CD4-positive, alpha-beta T cell (primary cell): Measurements from ENCODE around the gene ERMAP. TPM values are rescaled to one million over a fixed set of nuclear protein-coding genes. Genes with fewer than 3 reads are reported as not detected.

Experiments
- ATAC-seq: fragments of 200-7000 bp; cut with Tn5 transposase; one replicate; pipeline ENCODE4 v1.10.0; 2022; ENCODE audit warnings: mild to moderate bottlenecking; ENCODE audit not compliant: poor library complexity
- CTCF ChIA-PET: fragments of 350-600 bp; sonication (Branson Sonifier 250); formaldehyde crosslinking; loops from one replicate; lab custom pipeline; 2021; ENCODE audit warnings: antibody characterized with exemption, inconsistent platforms; lab: Charles Lee
- POLR2A ChIA-PET: fragments of 350-600 bp; sonication (Branson Sonifier 250); formaldehyde crosslinking; loops from one replicate; lab custom pipeline; 2021; ENCODE audit warnings: antibody characterized with exemption, inconsistent platforms; lab: Charles Lee
- DNase-seq, 14 experiments: peaks; one replicate each; pipeline ENCODE4 v3.0.0-alpha.2; 2013 to 2020; ENCODE audit warnings: mixed read lengths in 2 of 14
- H3K27ac ChIP-seq, 2 donors: one replicate each; pipeline versions ENCODE4 v1.5.1 to v1.7.0; 2013; ENCODE audit warnings: low read length in 2 of 2, low read depth in 1 of 2, mild to moderate bottlenecking in 1 of 2
- H3K27me3 ChIP-seq, 2 experiments: 1 replicate in 1 of 2; 2 replicates in 1 of 2; pipeline versions ENCODE4 v1.6.1 to v1.7.0; 2013; ENCODE audit warnings: low read length in 2 of 2, control low read depth in 1 of 2, mild to moderate bottlenecking in 1 of 2, moderate library complexity in 1 of 2; ENCODE audit not compliant: insufficient read depth in 2 of 2, control insufficient read depth in 1 of 2
- H3K36me3 ChIP-seq: one replicate; pipeline ENCODE4 v1.6.1; 2013; ENCODE audit warnings: low read length, control low read depth; ENCODE audit not compliant: insufficient read depth
- H3K4me1 ChIP-seq: one replicate; pipeline ENCODE4 v1.6.1; 2013; ENCODE audit warnings: low read length, control low read depth; ENCODE audit not compliant: insufficient read depth
- H3K4me3 ChIP-seq: one replicate; pipeline ENCODE4 v1.5.1; 2013; ENCODE audit warnings: mild to moderate bottlenecking, low read length, moderate library complexity
- H3K9me3 ChIP-seq, 2 experiments: 1 replicate in 1 of 2; 2 replicates in 1 of 2; pipeline versions ENCODE4 v1.6.1 to v1.7.0; 2013; ENCODE audit warnings: low read length in 2 of 2, mild to moderate bottlenecking in 2 of 2, control low read depth in 1 of 2, moderate library complexity in 1 of 2; ENCODE audit not compliant: control insufficient read depth in 1 of 2, insufficient read depth in 1 of 2
- H3K27ac Mint-ChIP-seq: one replicate; pipeline ENCODE4 v1.8.0; 2020; ENCODE audit warnings: mixed read lengths
- H3K27me3 Mint-ChIP-seq: one replicate; pipeline ENCODE4 v1.8.0; 2021; ENCODE audit warnings: mixed read lengths
- H3K36me3 Mint-ChIP-seq: one replicate; pipeline ENCODE4 v1.8.0; 2021; ENCODE audit warnings: low read depth, mixed read lengths
- H3K4me1 Mint-ChIP-seq: one replicate; pipeline ENCODE4 v1.8.0; 2021; ENCODE audit warnings: low read depth, mixed read lengths
- H3K4me3 Mint-ChIP-seq: one replicate; pipeline ENCODE4 v1.8.0; 2020; ENCODE audit warnings: mild to moderate bottlenecking, mixed read lengths
- H3K9me3 Mint-ChIP-seq: one replicate; pipeline ENCODE4 v1.8.0; 2020; ENCODE audit warnings: mixed read lengths
- CTCF ChIP-seq: fragments of 200-600 bp; IDR thresholded peaks from one replicate; pipeline ENCODE4 v1.8.0; 2022; ENCODE audit warnings: antibody characterized with exemption, mild to moderate bottlenecking
- intact Hi-C, 2 experiments: fragments of 100-400 bp; cut with DNase I in 1 of 2; cut with micrococcal nuclease in 1 of 2; formaldehyde crosslinking; loops; one replicate each; pipeline versions ENCODE4 v1.15.1 to v1.9.0; 2023 to 2025; cut with DNase I, micrococcal nuclease
- total RNA-seq, 174 experiments: library from RNA in 2 of 174; stranded (reverse) in 2 of 174; gene quantifications; one replicate each; pipeline ENCODE4 v1.2.3 and lab custom pipeline; 2021 to 2026

The ERMAP gene
- total RNA-seq, 2 experiments from 2014 or later: 4.4 to 5.0 TPM

- ChIA-PET POLR2A (no interaction called here), CTCF (no interaction called here)
- Mint-ChIP-seq H3K4me1 (peaks cover 29% of the 10 kb centered on the region), H3K27ac (no peak overlapping the region), H3K4me3 (no peak overlapping the region), H3K27me3 (no peaks in the 10 kb centered on the region), H3K36me3 (peaks cover 58% of the 10 kb centered on the region), H3K9me3 (peaks cover 2% of the 10 kb centered on the region)
- H3K27ac ChIP-seq: no peak overlapping the region
- peaks cover 21% of the 10 kb centered on the region for H3K36me3 ChIP-seq
- peaks cover 11% of the 10 kb centered on the region for H3K4me1 ChIP-seq
- peaks cover 0 to 7% of the 10 kb centered on the region in 2 experiments for H3K9me3 ChIP-seq
- intact Hi-C loops: no loop called here
- ATAC-seq (no peak), DNase-seq (no peak)
- TF ChIP-seq CTCF: no peak
- no peaks in the 10 kb centered on the region for H3K27me3 ChIP-seq
- no peak overlapping the region for H3K4me3 ChIP-seq
Measured at GRCh38 chr1:42851420-42851819, 34.5 kb downstream of the ERMAP start.

- Mint-ChIP-seq H3K27me3 (no peaks in the 10 kb centered on the region), H3K4me3 (no peak overlapping the region), H3K27ac (no peak overlapping the region), H3K4me1 (peaks cover 24% of the 10 kb centered on the region), H3K9me3 (peaks cover 2% of the 10 kb centered on the region), H3K36me3 (peaks cover 52% of the 10 kb centered on the region)
- peaks cover 21% of the 10 kb centered on the region for H3K36me3 ChIP-seq
- H3K27ac ChIP-seq: no peak overlapping the region
- no peak for ATAC-seq
- H3K4me3 ChIP-seq: no peak overlapping the region
- H3K27me3 ChIP-seq: no peaks in the 10 kb centered on the region
- ChIA-PET CTCF (no interaction called here), POLR2A (no interaction called here)
- TF ChIP-seq CTCF: no peak
- no peak for DNase-seq
- intact Hi-C loops: no loop called here
- peaks cover 7% of the 10 kb centered on the region for H3K4me1 ChIP-seq
- H3K9me3 ChIP-seq: peaks cover 0 to 7% of the 10 kb centered on the region in 2 experiments
Measured at GRCh38 chr1:42851960-42852607, 35.2 kb downstream of the ERMAP start.

- Mint-ChIP-seq H3K27ac (no peak overlapping the region), H3K9me3 (peaks cover 2% of the 10 kb centered on the region), H3K4me1 (peaks cover 19% of the 10 kb centered on the region), H3K4me3 (no peak overlapping the region), H3K27me3 (no peaks in the 10 kb centered on the region), H3K36me3 (peaks cover 48% of the 10 kb centered on the region)
- Histone ChIP-seq H3K4me3 (no peak overlapping the region), H3K36me3 (peaks cover 21% of the 10 kb centered on the region), H3K27ac (no peak overlapping the region), H3K9me3 (peaks cover 0 to 7% of the 10 kb centered on the region in 2 experiments), H3K4me1 (peaks cover 3% of the 10 kb centered on the region), H3K27me3 (no peaks in the 10 kb centered on the region)
- ChIA-PET CTCF (no interaction called here), POLR2A (no interaction called here)
- ATAC-seq (no peak), DNase-seq (no peak)
- intact Hi-C loops: no loop called here
- TF ChIP-seq CTCF: no peak
Measured at GRCh38 chr1:42852608-42852980, 35.7 kb downstream of the ERMAP start.
